ENCODE results near the gene ODAD2. TPM values are rescaled to one million over a fixed set of nuclear protein-coding genes. Genes with fewer than 3 reads are reported as not detected.
A peak's percentile ranks its signal among the peaks of the same experiment; 100 is the strongest.

The ODAD2 gene
- total and polyA plus RNA-seq, 2 donors (not counting 1 experiment from before 2014, with no cell fraction given) = not detected

- no peak overlapping the region for H3K4me3 Mint-ChIP-seq
- Histone ChIP-seq H3K4me1 (ENCODE audit: control insufficient read depth in 2 of 2, insufficient read depth in 2 of 2, low read length in 2 of 2) (no peaks in the 10 kb centered on the region), H2AFZ (ENCODE audit: insufficient read depth, low read depth, low read length, poor library complexity, severe bottlenecking) (no peak overlapping the region), H3K27ac (ENCODE audit: low read length in 2 of 2) (no peak overlapping the region), H3K9me3 (ENCODE audit: control extremely low read depth in 1 of 3, control insufficient read depth in 2 of 3, insufficient read depth in 1 of 3, low read length in 2 of 3) (peaks cover 0 to 10% (median 5%) of the 10 kb centered on the region in 3 donors), H3K27me3 (replicated peaks in 1 of 4; ENCODE audit: control extremely low read depth in 1 of 4, control insufficient read depth in 3 of 4, insufficient read depth in 4 of 4, low read length in 3 of 4) (no peaks in the 10 kb centered on the region), H4K20me1 (ENCODE audit: control insufficient read depth, insufficient read depth, low read length, poor library complexity, severe bottlenecking) (no peaks in the 10 kb centered on the region), H3K36me3 (replicated peaks in 1 of 2; ENCODE audit: control extremely low read depth in 1 of 2, control insufficient read depth in 1 of 2, extremely low read depth in 1 of 2, insufficient read depth in 2 of 2, low read length in 1 of 2) (no peaks in the 10 kb centered on the region), H3K9ac (ENCODE audit: low read length) (no peak overlapping the region), H3K4me2 (replicated peaks; ENCODE audit: low read depth, low read length, poor library complexity, severe bottlenecking) (no peak overlapping the region), H3K4me3 (ENCODE audit: control extremely low read depth in 1 of 5, extremely low read depth in 1 of 5, insufficient read depth in 1 of 5, low read depth in 2 of 5, low read length in 4 of 5) (no peak overlapping the region), H3K79me2 (ENCODE audit: control insufficient read depth, insufficient read depth, low read length) (no peaks in the 10 kb centered on the region)
- CTCF ChIA-PET = no interaction called here
- intact Hi-C loops (cut with micrococcal nuclease) = no loop called here
- TF ChIP-seq EZH2 (IDR thresholded peaks at IDR 0.05; ENCODE audit: borderline replicate concordance, insufficient read depth, low read depth, low read length, poor library complexity, severe bottlenecking) = no peak
- TF ChIP-seq, protein P1, sequence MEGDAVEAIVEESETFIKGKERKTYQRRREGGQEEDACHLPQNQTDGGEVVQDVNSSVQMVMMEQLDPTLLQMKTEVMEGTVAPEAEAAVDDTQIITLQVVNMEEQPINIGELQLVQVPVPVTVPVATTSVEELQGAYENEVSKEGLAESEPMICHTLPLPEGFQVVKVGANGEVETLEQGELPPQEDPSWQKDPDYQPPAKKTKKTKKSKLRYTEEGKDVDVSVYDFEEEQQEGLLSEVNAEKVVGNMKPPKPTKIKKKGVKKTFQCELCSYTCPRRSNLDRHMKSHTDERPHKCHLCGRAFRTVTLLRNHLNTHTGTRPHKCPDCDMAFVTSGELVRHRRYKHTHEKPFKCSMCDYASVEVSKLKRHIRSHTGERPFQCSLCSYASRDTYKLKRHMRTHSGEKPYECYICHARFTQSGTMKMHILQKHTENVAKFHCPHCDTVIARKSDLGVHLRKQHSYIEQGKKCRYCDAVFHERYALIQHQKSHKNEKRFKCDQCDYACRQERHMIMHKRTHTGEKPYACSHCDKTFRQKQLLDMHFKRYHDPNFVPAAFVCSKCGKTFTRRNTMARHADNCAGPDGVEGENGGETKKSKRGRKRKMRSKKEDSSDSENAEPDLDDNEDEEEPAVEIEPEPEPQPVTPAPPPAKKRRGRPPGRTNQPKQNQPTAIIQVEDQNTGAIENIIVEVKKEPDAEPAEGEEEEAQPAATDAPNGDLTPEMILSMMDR (IDR thresholded peaks at IDR 0.05) = no peak
- DNase-seq (no peak), ATAC-seq (ENCODE audit: low read depth) (no peak)
- peaks cover 2% of the 10 kb centered on the region for H3K27me3 Mint-ChIP-seq
- no CpG with 5 or more reads among the region's 2 CpGs for WGBS (ENCODE audit: insufficient coverage)
- no peaks in the 10 kb centered on the region for H3K4me1 Mint-ChIP-seq
- no peak overlapping the region for H3K27ac Mint-ChIP-seq
- H3K9me3 Mint-ChIP-seq (ENCODE audit: insufficient read depth) = peaks cover 6% of the 10 kb centered on the region
- POLR2A ChIA-PET = no interaction called here
Measured at GRCh38 chr10:27784272-27784671, 214.6 kb downstream of the ODAD2 start.

DNA sequence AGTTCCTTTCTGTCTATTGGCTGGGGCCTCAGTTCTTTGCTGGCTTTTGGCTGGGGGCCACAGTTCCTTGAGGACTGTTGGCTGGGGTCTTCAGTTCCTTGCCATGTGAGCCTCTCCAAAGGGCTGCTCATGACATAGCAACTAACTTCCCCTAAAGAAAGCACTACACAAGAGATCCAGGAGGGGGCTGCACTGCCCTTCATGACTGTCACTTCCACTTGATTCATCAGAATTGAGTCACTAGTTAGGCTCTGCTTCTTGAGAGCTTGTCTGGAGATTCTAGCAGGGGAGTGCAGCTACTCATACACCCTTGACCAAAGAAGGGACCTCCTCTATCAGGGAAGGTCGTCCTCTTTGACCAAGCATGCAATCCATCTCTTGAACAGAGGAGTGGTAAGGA, 215.2 kb downstream of the ODAD2 start:
- DNase-seq = peak; percentile 7
- WGBS (ENCODE audit: insufficient coverage) = no CpG with 5 or more reads among the region's 1 CpG
- no peak overlapping the region for H2AFZ ChIP-seq (ENCODE audit: insufficient read depth, low read depth, low read length, poor library complexity, severe bottlenecking)
- intact Hi-C loops (cut with micrococcal nuclease) = no loop called here
- TF ChIP-seq, protein P1 (IDR thresholded peaks at IDR 0.05) = no peak
- no peak for TF ChIP-seq EZH2 (IDR thresholded peaks at IDR 0.05; ENCODE audit: borderline replicate concordance, insufficient read depth, low read depth, low read length, poor library complexity, severe bottlenecking)
- no peaks in the 10 kb centered on the region for H3K79me2 ChIP-seq (ENCODE audit: control insufficient read depth, insufficient read depth, low read length)
- no peak overlapping the region for H3K4me2 ChIP-seq (replicated peaks; ENCODE audit: low read depth, low read length, poor library complexity, severe bottlenecking)
- Mint-ChIP-seq H3K4me3 (no peak overlapping the region), H3K27ac (no peak overlapping the region), H3K4me1 (no peaks in the 10 kb centered on the region), H3K27me3 (peaks cover 2% of the 10 kb centered on the region), H3K9me3 (ENCODE audit: insufficient read depth) (peaks cover 6% of the 10 kb centered on the region)
- H4K20me1 ChIP-seq (ENCODE audit: control insufficient read depth, insufficient read depth, low read length, poor library complexity, severe bottlenecking) = no peaks in the 10 kb centered on the region
- H3K27ac ChIP-seq (ENCODE audit: low read length in 2 of 2) = no peak overlapping the region
- no peak overlapping the region for H3K4me3 ChIP-seq (ENCODE audit: control extremely low read depth in 1 of 5, extremely low read depth in 1 of 5, insufficient read depth in 1 of 5, low read depth in 2 of 5, low read length in 4 of 5)
- no peak overlapping the region for H3K9ac ChIP-seq (ENCODE audit: low read length)
- no peaks in the 10 kb centered on the region for H3K27me3 ChIP-seq (replicated peaks in 1 of 4; ENCODE audit: control extremely low read depth in 1 of 4, control insufficient read depth in 3 of 4, insufficient read depth in 4 of 4, low read length in 3 of 4)
- no peaks in the 10 kb centered on the region for H3K36me3 ChIP-seq (replicated peaks in 1 of 2; ENCODE audit: control extremely low read depth in 1 of 2, control insufficient read depth in 1 of 2, extremely low read depth in 1 of 2, insufficient read depth in 2 of 2, low read length in 1 of 2)
- ChIA-PET CTCF (no interaction called here), POLR2A (no interaction called here)
- ATAC-seq (ENCODE audit: low read depth) = no peak
- no peaks in the 10 kb centered on the region for H3K4me1 ChIP-seq (ENCODE audit: control insufficient read depth in 2 of 2, insufficient read depth in 2 of 2, low read length in 2 of 2)
- H3K9me3 ChIP-seq (ENCODE audit: control extremely low read depth in 1 of 3, control insufficient read depth in 2 of 3, insufficient read depth in 1 of 3, low read length in 2 of 3) = peaks cover 0 to 10% (median 5%) of the 10 kb centered on the region in 3 donors

Data from B cell (primary cell).